Stimulated activated CD8-positive, alpha-beta memory T cell treated with anti-CD3 and anti-CD28 coated beads, Interleukin-7, amount 100 ng/mL, for 4 hours (primary cell): ENCODE results near the gene TRPC5OS.

Experiments used
- DNase-seq, 2 donors: peaks; one replicate each; pipeline ENCODE4 v3.0.0-alpha.2; 2020; ENCODE audit warnings: low read depth in 2 of 2

TRPC5OS gene

GRCh38 chrX:111896148-111896547, 20.2 kb downstream of the TRPC5OS start:
- no peak for DNase-seq

DNA sequence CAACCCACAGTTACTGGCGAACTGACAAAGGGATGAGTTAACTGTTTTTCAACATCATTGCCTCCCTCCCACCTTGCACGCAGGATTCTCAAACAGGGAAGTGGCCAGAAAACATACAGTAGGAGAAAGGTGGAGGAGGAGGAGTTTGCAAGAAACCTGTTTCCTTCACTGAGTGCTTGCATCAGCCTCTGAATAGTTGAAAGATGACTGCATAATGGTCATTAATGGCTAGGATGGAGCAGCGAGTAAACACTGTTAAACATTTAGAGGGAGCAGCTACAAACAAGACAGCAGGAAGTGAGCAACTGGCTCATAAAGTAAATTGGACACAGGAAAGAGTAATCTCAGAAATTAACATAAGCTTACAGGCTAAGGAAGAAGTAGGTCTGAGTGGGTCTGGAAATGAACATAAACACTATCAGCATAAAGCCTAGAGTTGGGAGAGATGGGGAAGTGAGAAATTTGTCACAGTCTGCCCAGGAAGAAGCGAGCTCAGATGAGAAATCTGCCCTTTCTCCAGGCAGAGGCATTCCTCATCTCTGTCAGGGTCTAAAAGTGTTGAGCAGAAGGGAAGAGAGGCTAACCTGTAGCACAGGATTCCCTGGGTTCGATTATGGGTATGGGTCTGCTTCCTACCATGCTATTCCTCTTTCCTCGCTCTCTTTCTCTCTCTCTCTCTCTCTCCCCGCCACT, 38.6 kb downstream of the TRPC5OS start:
- DNase-seq = no peak

- DNase-seq = no peak
Measured at GRCh38 chrX:111917591-111917990, 41.6 kb downstream of the TRPC5OS start.

DNA sequence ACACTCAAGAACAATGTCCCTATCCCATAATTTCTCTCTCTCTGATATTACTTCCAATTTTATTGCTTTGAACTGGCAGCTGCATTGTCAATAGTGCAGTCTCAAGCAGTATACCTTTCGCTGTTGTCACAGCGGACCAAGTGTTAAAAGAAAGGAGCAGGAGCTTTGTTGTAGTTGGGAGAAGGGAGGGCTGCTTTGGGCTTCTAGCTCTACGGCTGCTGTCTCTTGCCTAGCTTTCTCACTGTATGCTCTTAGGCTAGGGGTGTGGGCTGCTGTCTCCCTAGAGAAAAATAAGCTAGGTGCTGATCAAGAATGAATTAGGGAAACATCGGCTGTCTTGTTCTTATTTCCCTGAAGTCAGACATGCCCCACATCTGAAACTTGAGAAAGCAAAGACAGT, 52.5 kb downstream of the TRPC5OS start:
- DNase-seq = no peak
